H54 (cell line): ENCODE data around the gene TRIM7.
A peak's percentile ranks its signal among the peaks of the same experiment; 100 is the strongest.
"Not testable (repeated sequence)": the region's sequence is repeated elsewhere in the genome, so short reads cannot be mapped to it uniquely, and the experiment has no call there.

ENCODE experiments used
- DNase-seq: peaks from one replicate; pipeline ENCODE4 v3.0.0; 2011; ENCODE audit warnings: low spot score, mixed read lengths; ENCODE audit not compliant: insufficient read length
- FAIRE-seq: peaks from 3 replicates; lab custom pipeline; 2011; peaks lifted over from hg19 to GRCh38; lab: Jason Lieb, UNC
- POLR2A ChIP-seq: IDR thresholded peaks from 2 replicates; pipeline ENCODE4 v1.6.1; 2011; ENCODE audit warnings: low read depth, mild to moderate bottlenecking, low read length

TRIM7 gene

DNA sequence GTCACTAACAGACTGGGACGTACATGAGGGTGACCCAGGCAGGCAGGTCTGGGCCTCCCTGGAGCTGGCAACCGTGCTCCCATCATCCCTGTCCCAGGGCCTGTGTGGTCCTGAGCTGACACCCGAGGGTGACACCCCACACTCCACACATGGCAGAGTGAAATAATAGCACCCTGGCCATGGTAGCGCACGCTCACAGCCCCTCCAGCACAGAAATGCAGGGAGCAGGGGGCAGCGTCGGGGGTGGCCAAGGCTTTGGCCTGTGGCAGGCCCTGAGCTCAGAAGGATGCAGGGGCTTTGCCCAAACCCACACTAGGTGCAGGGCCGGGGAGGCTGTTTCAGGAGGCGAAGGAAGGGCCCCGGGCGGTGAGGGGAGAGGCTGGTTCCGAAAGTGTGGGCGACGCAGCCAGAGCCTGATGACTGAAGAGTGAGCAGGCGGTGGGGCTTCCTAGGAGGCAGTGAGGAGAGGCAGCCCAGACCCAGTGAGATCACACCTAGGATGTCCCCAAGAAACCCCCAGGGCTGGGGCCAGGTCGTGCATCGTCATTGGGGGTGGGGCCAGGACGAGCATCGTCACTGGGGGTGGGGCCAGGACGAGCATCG is 44.7 kb downstream of the TRIM7 start:
- DNase-seq (no peak), FAIRE-seq (no peak)
- TF ChIP-seq POLR2A: no peak

DNA sequence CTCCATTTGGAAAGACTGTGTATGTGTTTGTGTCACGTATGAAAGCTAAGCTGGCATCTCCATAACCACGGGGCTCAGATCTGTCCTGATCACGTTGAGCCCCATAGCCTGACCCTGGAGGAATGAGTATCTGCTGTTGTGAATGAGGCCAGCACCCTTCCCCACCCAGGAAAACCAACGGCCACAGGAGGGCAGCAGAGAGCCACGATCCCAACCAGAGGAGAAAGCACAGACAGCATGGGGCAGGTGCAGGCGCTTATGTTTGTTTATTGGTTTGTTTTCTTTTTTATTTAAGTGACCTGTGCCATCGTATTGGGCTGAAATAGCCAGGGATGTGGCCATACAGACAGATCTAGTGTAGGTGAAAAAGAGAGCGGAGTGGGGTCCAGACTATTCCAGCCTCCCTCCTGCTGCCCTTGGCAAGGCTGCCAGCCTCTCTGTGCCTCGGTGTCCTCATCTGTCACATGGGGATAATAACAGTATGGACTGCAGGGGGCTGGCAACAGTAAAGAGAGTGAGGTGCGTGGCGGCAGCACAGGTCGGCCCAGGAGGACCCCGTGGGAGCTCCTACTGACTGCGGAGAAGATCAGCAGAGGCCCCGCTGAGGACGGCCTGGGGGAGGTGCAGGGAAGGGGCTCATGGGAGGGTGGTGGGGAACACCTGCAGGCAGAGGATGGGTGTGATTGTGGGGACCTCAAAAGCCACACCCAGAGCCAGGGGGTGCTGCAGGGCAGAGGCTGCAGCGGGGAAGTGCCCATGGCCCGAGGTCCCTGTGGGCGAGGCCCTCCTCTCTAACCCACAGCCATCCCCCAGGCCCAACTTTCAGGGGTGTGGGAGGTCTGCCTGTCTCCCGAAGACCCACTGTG is 45.5 kb downstream of the TRIM7 start:
- DNase-seq: peak; percentile 74
- TF ChIP-seq POLR2A: no peak
- no peak for FAIRE-seq

DNA sequence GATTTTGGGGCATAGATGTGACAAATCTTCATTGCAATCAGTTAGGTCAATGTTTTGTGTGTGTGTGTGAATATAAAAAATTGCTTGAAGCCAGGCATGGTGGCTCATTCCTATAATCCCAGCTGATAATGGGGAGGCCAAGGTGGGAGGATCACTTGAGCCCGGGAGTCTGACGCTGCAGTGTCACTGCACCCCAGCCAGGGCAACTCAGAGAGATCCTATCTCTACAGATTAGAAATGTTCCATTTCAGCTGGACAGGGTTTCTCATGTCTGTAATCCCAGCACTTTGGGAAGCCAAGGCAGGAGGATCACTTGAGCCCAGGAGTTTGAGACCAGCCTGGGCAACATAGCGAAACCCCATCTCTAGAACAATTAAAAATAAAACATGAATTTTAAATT is 46.1 kb downstream of the TRIM7 start:
- FAIRE-seq (no peak), DNase-seq (no peak)
- no peak for TF ChIP-seq POLR2A

DNA sequence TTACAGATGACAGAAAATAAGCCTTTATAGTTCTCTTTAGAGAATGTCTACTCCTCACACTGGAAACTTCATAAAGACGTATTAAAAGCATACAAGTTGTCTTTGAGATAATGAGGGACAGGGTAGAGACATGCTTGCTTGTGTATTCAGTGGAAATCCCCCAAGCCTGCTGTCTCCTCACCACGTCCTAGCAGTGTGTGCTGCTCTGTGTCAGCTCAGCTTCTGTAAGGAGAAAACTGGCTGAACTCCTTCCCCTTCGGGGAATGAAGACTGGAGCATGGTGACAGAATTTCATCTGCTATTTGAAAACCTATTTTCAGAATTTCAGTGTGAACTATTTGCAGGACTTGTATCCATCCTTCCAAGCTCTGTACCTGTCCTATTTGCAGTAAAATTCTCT is 48.2 kb downstream of the TRIM7 start:
- no peak for FAIRE-seq
- TF ChIP-seq POLR2A: no peak
- DNase-seq: no peak

DNA sequence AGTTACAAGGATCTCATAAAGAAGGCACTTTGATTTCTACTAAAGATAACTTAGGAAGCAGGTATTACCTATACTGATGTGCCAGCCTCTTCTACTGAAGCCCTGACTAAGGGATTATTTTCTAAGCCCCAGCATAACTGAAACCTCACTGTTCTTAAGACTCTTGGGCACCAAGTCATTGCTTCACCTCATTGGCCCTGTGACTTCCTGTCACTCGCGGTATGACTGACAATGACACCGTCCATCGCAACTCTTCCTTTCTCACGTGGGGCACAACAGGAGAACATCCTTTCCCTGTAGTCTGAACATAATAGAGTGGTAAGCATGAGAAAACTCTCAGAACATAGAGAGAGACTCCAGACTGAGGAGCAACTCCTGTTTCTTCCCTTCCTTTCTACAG is 51.2 kb downstream of the TRIM7 start:
- no peak for TF ChIP-seq POLR2A

DNA sequence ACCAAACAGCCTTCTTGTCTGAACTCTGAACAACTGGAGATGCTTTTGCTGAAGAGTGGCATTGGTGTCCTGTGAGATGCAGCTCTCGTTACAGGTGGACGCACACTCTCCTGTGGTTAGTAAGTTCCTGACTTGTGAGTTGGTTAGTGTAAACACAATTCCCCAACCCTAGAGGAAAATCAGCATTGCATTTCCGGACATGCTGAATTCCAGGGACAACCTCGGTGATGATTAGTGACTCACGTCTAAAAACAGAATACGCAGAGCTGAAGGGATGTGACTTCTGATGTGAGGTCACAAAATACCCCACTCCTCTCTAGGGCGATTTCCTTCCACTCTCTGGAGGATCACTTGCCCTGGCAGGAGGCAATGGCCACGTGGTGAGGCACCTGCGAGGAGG is 52.6 kb downstream of the TRIM7 start:
- FAIRE-seq: no peak
- peak; percentile 61 for DNase-seq
- TF ChIP-seq POLR2A: no peak

More for the DNA sequence above, 51.2 kb downstream of the TRIM7 start:
- FAIRE-seq (no peak), DNase-seq (no peak)

DNA sequence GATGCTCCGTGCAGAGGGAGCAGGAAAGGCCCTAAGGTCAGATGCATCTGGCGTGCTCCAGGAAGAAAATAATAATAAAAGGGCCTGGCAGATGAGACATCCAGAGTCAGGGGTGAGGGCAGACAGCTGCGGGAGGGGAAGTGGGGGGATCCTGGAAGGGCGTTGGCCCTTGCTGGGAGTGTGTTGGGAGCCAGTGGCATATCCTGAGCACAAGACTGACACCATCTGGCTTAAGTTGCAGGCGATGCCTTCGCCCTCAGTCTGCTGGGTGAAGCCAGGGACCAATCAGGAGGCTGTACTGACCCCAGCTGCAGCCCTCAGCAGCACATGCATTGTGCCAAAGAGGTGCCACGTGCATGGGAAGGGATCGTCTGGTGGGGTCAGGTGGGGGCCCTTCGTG is 53.9 kb downstream of the TRIM7 start:
- TF ChIP-seq POLR2A: no peak
- DNase-seq (no peak), FAIRE-seq (no peak)

DNA sequence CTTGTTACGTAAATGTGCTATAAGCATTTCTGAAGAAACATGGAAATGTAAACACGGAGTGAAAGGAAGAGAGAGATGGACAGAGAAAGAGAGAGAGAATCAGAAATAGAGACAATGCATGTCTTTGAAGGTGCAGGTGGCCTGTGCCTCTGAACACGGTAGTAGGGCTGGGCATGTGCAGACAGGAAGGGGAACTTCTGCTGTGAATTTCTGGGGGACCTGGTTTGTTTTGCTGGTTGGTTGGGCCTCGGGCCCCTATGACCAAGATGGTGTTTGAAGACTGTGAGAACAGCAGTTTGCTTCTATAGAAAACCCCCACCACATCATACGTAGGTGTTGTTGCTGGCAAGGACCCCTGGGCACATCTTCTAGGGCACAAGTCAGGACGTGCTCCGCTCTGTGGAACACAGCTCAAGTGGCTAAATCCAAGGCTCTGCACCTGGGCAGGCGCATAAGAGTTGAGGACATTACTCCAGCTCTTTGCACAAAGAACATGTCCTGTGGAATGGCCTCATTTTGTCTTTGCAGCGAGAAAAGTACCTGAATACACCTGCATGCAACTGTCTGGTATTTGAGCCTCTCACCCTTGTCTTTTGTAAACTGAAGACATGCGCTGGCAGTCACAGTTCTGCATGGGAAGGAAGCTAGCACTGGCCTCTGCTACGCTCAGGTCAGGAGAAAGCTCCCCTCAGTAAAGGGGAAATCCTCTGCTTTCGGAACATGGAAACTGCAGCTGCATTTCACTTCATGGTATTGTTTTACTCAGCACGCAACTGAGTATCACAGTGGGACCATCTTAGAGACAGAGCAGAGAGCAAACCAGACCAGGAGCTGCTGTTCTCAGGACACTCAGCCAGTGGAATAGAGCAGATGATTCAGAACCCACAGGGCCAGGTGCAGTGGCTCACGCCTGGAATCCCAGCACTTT is 54.9 kb downstream of the TRIM7 start:
- DNase-seq (no peak), FAIRE-seq (no peak)
- no peak for TF ChIP-seq POLR2A

DNA sequence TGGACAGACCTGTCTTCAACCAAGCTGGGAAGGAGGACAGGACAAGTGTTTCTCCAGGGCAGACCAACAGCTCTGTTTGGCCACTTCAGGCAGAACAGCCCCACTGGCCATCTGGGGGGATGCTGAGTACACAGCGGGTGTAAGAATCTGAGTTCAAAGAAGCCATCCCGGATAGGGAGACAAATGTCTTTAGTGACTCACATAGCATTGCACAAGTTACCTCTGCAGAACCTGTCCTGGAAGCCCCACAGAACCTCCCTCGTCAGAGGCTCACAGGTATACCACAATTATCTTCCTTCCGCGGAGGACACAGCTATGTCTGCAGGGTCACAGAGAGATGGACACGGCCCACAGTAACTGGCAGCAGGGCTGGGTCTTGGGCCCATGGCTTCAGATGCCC is 55.6 kb downstream of the TRIM7 start:
- DNase-seq (no peak), FAIRE-seq (no peak)
- TF ChIP-seq POLR2A: no peak

DNA sequence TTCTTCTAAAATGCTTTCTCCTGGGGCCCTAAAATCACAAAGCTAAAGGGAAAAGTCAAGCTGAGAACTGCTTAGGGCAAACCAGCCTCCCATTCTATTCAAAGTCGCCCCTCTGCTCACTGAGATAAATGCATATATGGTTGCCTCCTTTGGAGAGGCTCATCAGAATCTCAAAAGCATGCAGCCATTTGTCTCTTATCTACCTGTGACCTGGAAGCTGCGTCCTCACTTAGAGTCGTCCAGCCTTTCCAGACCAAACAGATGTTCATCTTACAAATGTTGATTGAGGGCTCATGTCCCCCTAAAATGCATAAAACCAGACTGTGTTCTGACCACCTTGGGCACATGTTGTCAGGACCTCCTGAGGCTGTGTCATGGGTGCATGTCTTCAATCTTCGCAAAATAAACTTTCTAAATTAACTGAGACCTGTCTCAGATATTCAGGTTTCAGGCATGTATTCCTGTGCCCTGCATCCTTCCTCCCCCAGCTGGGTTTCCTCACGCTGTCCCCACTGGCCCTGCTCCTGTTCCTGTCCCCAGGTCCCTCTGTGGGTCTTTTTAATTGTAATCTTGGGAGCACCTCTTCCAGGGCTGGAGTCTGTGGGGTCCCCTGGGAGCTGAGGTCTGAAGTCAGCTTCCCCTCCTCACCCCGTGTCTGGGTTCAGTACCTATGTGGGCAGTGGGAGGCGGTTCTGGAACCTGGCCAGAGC is 57.9 kb downstream of the TRIM7 start, which contains the start of gene OR2V2:
Gene OR2V2 (plus strand): TSS at position 660 of the 710 bp plus-strand sequence. CDS start 7,357 bp downstream, outside the sequence.
- not testable (repeated sequence) for FAIRE-seq, DNase-seq

DNA sequence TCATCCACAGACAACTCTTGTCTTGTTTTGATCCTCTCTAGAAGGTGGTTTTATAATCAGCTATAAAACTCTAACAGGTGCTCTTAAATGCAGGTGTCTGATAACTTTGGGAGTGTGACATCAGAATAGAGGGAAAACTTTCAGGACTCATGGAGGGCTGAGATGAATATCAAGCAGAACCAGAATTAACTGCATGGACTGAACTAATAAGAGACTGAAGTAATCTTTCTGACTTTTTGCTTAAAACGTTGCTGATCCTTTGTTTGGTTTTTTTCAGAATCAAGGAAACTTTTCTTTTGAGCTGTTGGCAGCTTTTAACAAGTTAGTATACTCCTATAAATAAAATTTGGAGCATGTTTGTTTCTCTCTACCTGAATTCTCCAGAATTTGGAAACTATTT is 59.9 kb downstream of the TRIM7 start:
- DNase-seq: no peak
- TF ChIP-seq POLR2A: no peak
- FAIRE-seq: no peak
